Measurements from ENCODE around the gene BCAS4.
"Not testable (repeated sequence)": the region's sequence is repeated elsewhere in the genome, so short reads cannot be mapped to it uniquely, and the experiment has no call there.

BCAS4 gene

DNA sequence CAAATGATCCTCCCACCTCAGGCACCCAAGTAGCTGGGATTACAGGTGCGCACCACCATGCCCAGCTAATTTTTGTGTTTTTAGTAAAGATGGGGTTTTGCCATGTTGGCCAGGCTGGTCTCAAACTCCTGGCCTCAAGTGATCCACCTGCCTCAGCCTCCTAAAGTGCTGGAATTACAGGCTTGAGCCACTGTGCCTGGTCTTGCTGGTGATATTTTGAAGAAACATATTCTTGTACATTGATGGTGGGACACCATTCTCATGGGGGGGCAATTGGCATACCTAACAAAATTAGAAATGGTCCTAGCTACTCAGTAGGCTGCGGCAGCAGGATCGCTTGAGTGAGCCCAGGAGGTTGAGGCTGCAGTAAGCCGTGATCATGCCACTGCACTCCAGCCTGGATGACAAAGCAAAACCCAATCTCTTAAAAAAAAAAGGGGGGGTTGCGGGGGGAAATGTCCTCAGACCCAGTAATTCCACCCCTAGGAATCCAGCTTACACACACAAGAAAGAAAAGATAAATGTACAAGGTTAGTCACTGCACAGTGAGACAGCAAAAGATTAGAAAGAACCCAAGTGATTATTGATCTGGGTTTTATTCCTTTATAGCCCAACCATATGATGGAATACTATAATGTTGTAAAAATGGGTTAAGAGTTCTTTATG, 87.0 kb downstream of the BCAS4 start:
- DNase-seq: not testable (repeated sequence)

- no peak for DNase-seq
Observed at GRCh38 chr20:50883856-50884255, 89.0 kb downstream of the BCAS4 start.

DNA sequence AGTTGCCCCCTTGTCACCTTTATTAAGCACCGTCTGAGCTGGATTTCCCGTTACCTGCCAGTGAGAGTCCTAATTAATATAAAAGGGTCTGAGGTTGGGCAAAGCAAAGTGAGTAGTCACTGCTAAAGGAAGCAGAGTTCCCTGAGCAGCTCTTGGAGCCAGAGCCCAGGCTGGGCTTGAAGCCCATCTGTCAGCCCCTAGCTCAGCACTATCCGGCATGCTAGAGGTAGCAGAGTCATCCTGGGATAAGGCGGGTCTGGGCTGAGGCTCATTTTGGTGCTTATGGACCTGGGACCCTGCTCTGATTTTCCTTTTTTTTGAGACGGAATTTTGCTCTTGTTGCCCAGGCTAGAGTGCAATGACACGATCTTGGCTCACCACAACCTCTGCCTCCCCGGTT, 90.2 kb downstream of the BCAS4 start:
- no peak for DNase-seq

GRCh38 chr20:50885781-50886180, 90.9 kb downstream of the BCAS4 start:
- DNase-seq: no peak

- no peak for DNase-seq
Observed at GRCh38 chr20:50886184-50886790, 91.4 kb downstream of the BCAS4 start.

DNA sequence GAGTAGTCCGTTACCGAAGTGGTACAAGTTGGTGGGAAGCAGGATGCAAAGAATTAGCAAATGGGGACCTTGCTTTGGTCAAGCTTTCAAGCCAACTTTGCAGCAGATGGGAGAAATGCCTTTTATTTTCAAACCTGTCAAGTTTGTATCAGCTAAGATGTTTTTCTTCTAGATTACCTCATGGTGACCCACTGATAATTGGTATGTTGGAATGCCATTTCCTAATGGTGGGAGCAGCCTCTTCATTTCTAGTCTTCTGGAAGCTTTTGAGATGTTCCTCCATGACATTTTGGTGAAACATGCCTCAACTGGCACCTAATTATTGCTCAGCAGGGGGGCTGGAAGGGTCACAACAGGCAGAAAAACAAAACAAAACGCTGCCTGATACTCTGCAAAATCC, 92.7 kb downstream of the BCAS4 start:
- DNase-seq: no peak

DNA sequence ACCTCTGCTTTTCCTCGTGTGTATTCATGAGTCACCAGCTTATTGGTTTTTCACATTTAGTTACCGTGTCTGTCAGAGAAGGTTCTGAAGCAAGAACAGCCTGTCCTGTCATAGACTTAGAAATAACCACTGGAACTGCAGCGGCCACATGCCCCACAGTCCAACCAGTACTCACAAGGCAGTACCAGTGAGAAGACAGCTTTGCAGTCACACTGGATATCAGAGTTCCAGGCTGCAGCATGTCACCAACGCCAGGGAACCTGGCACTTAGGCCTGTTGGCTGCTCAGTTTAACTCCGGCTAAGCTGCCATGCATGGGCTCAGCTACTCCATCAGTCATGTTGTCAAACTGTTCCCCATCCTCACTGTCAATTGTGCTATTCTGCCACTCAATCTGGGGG, 96.3 kb downstream of the BCAS4 start:
- no peak for DNase-seq

DNA sequence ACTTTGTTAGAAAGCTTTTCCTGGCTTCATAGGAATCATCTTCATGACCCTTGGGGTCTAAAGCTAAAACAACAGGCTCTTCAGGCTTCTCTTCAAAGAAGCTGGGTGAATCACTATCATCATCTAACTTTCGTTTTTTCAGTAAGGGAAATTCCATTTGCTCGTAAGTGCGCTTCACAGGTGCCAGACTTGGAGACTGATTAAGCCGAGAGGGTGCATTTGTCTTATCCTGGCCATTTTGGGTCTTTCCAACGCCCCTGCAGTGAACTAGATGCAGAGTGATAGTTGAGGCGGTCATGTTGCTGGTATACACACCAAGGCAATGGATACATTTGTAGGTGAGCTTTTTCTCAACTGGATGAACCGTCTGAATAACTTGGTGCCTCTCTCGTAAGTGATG, 97.5 kb downstream of the BCAS4 start:
- no peak for DNase-seq

DNA sequence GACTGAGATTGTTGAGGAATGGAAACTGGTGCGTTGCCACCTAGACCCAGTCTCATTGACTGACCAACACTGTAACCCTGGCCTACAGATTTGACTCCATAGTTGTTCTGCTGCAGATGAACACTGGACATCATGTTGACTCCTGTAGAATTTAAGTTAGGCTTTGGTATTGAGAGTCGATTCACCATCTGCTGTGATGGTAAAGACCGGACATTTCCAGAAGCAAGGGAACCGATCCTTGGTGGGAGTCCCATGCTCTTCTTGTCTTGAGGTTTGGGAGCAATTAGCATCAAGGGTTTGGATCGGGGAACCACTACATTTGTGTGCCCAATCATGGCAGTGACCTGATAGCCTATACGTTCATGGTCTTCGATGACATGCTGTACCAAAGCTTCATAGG, 98.8 kb downstream of the BCAS4 start:
- DNase-seq: no peak

DNA sequence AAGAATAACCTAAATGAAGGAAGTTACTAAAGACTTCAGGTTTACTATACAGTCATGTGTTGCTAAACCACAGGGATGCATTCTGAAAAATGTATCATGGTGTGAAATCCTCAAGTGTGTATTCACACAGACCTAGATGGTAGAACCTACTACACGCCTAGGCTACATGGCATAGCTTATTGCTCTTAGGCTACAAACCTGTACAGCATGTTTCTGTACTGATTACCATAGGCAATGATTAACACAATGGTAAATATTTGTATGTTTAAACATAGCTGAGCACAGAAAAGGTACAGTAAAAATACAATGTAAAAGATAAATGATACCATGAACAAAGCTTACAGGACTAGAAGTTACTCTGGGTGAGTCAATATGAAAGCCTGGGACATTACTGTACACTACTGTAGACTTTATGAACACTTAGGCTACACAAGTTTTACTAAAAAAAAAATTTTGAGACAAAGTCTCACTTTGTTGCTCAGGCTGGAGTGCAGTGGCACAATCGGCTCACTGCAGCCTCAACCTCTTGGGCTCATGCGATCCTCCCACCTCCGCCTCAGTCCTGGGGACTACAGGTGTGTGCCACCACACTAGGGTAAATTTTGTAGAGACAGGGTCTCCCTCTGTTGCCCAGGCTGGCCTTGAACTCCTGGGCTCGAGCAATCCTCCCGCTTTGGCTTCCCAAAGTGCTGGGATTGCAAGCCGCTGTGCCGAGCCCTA, 100.4 kb downstream of the BCAS4 start:
- DNase-seq: no peak

DNA sequence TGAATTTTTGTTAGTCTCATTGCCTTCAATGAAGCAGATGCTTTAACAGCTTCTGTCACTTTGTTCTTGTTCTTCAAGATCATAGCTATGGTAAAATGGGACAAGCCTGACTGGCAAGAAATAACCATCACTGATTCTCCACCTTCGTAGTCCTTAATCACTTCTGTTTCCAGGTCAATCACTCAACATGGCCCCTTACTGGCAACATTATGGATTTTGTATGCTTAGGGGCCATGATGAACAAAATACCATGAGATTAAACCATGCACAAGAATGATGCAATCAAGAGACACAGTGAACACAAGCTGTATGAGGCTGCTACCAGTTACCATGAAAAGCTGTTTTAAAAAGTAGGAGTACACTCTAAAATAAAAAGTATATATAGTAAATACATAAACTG, 103.6 kb downstream of the BCAS4 start:
- DNase-seq: no peak

DNA sequence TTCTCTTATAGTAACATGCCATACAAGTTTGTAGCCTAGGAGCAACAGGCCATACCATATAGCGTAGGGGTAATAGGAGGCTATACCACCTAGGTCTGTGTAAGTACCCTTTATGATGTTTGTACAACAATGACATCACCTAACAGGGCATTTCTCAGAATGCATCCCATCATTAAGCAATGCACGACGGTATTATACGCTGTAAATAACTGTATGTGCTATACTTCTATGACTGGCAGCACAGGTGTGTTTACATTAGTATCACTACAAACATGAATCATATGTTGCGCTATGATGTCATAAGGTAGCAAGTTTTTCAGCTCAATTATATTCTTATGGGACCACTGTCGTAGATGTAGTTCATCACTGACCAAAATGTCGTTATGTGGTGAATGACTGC, 105.4 kb downstream of the BCAS4 start:
- DNase-seq: no peak

DNA sequence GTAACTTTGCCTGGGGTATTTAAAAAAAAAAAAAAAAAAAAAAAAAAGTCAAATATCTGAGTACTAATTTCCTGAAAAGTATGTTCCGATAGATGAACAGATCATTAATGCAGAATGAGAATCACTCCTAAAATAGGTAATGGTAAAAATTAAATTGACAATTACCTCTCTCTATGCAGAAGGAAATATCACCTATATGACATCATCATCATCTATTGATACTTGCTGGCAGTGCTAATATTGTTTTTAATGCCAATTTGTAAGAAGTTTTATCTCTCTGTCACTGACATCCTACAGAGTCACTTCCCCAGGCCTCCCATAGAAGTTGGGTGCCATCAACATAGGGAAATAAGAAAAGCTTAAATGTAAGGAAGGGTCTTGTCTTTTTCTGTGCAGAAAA, 106.4 kb downstream of the BCAS4 start:
- DNase-seq: no peak

DNA sequence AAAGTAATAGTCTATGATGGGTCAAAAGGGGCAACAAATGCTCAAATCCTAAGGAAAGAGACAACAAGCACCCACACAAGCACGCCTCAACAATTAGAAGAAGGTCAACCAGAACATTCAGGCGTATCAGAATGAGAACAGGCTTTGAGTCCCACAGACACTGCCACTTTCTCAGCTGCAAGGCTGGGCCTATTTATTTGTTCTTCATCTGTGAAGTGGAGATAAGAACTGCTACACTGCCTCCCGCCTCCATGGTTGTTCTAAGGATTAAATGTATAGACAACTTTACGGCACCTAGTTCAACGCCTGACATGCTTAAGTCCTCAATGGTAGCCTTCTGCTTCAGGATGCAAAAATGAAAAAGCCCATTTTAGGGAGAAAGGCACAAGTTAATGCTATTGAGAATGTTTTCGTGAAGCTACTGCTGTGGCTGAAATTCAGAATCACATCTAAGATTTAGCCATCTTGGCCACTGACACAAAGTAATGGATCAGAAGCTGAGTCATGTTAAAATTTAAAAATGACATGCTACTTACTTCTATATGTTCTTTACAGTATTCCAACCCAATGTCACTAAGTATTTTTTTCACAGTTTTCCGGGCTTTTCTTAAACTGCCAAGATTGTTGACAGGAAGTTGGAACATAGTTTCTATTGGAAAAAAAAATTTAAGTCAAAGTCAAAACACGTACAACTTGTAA, 108.6 kb downstream of the BCAS4 start:
- no peak for DNase-seq

GRCh38 chr20:50904067-50904570, 109.3 kb downstream of the BCAS4 start:
- DNase-seq: no peak

DNA sequence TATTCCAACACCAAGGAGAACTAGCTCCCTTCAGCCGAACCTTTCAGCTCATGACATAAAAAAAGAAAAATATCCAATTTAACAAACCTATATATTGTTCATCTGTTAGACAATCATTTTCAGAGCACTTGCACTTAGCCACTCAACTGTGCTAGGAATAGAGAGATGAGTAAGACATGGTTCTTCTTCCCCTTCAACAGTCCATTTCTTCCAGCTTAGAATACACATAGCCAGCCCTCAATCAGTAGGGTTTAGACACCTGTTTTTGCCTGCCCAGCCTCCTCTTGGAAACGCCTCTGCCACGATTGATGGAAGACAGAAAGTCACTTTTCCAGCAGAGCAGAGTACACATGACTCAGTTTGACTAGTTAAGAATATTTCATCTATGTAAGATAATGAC, 114.6 kb downstream of the BCAS4 start:
- DNase-seq: no peak

DNA sequence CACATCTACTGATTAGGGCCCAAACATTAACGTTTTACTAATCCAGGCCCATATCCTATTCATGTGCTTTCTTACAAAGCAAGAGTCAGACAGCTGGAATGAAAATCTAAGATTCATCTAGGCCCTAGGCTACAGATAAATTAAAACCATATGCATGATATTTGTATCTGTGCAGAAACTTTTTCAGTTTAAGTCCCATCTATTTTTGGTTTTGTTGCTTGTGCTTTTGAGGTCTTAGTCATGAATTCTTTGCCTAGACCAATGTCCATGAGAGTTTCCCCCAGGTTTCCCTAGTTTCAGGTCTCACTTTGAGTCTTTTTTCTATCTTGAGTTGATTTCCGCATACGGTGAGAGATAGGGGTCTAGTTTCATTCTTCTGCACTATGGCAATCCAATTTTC, 116.2 kb downstream of the BCAS4 start:
- no peak for DNase-seq

- no peak for DNase-seq
Observed at GRCh38 chr20:50911716-50912115, 116.9 kb downstream of the BCAS4 start.

GRCh38 chr20:50913690-50914375, 119.0 kb downstream of the BCAS4 start:
- DNase-seq: no peak

DNA sequence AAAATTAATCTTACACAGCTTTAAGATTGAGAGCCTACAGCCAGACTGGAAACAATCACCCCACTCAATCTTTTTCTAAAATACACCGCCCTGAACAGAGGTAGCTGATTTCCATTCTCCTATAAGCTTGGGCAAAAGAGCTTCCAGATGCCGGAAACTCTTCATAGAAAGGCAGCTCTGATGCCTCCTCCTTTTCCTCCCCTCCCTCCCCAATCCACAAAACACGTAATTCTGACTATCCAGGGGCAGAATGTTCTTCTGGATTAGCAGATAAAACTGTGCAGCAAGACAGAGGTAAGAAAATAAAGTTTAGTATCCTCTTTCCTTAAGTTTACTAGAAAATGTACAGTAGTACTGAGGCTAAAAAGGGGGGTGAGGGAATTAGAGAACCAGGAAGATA, 120.6 kb downstream of the BCAS4 start:
- no peak for DNase-seq

- DNase-seq: no peak
Observed at GRCh38 chr20:50916257-50916656, 121.4 kb downstream of the BCAS4 start.

GRCh38 chr20:50916934-50917333, 122.1 kb downstream of the BCAS4 start:
- no peak for DNase-seq

- no peak for DNase-seq
Observed at GRCh38 chr20:50918403-50918802, 123.5 kb downstream of the BCAS4 start.
